Measurements from ENCODE around the gene ABI1. TPM values are rescaled to one million over a fixed set of nuclear protein-coding genes. Genes with fewer than 3 reads are reported as not detected.

The ABI1 gene
- polyA plus RNA-seq, 3 donors = 13.9 to 22.8 (median 21.9) TPM

GRCh38 chr10:26735435-26735834 lies 125.3 kb downstream of the ABI1 start:
- WGBS, 3 donors = 75 to 96% (median 94%) methylated on average over 4 of the region's 4 CpGs
- H3K27ac ChIP-seq (ENCODE audit: low read depth, low read length) = no peak overlapping the region

DNA sequence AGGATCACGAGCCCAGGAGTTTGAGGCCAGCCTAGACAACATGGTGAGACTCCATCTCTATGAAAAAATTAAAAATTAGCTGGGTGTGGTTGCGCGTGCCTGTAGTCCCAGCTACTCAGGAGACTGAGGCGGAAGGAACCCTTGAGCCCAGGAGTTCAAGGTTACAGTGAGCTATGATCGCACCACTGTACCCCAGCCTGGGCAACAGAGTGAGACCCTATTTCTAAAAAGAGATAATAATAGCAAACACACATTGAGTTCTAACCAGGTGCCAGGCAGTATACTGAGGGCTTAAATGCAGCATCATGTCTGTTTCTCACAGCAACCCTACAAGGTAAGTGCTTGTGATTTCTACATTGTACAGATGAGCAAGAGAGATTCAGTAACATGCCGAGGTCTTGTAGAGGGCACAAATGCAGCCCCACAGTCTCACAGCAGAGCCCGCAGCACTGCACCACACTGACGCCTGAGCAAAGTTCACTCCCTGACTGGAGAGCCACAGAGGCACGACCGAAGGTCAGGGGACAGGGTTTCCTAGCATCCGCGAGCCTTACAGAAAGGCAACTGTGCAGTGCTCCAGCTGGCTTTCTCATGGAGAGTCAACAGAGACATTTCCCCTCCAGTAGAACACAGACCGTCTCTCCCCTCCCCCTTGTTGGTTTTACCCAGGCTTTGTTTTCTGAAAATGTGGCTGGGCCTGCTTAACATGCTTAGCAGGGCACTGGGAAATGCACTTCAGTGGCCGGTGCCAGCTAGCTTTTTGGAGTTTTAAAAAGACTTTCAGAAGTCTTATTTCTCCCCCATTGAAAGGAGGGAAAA lies 126.8 kb downstream of the ABI1 start:
- H3K27ac ChIP-seq (ENCODE audit: low read depth, low read length) = no peak overlapping the region
- WGBS, 3 donors = 53 to 94% (median 86%) methylated on average over 14 of the region's 14 CpGs

GRCh38 chr10:26730552-26730951 lies 130.2 kb downstream of the ABI1 start:
- WGBS, 3 donors = 80 to 94% (median 87%) methylated on average over 2 of the region's 2 CpGs
- H3K27ac ChIP-seq (ENCODE audit: low read depth, low read length) = no peak overlapping the region

DNA sequence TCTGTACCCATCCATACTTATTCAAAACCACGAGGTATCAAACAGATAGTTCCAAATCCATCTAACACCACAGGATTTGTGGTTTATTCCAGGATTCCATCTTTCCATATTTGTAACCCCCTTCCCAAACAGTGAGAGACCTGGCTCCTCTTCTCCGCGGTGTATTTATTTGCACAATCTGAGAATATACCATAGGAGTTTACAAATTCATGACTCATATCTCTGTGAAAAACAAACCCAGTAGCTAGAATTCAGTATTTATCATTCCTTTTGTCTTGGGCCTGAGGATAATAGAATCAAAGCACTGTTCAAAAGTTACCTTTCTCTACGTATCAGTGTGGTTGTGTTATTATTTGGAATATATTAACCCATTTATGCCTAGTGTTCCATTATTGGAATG lies 131.4 kb downstream of the ABI1 start:
- H3K27ac ChIP-seq (ENCODE audit: low read depth, low read length) = no peak overlapping the region
- 81 to 93% (median 82%) methylated on average over 4 of the region's 4 CpGs for WGBS, 3 donors

- 90 to 94% (median 94%) methylated on average over 7 of the region's 7 CpGs for WGBS, 3 donors
- H3K27ac ChIP-seq (ENCODE audit: low read depth, low read length) = no peak overlapping the region
These were observed 131.8 kb downstream of the ABI1 start for GRCh38 chr10:26728957-26729356.

GRCh38 chr10:26727005-26727404 lies 133.8 kb downstream of the ABI1 start:
- H3K27ac ChIP-seq (ENCODE audit: low read depth, low read length) = no peak overlapping the region
- WGBS, 3 donors = 100% methylated on average over 1 of the region's 1 CpG

GRCh38 chr10:26725837-26726727 lies 134.7 kb downstream of the ABI1 start:
- WGBS, 3 donors = 53 to 61% (median 59%) methylated on average over 8 of the region's 8 CpGs
- H3K27ac ChIP-seq (ENCODE audit: low read depth, low read length) = no peak overlapping the region

DNA sequence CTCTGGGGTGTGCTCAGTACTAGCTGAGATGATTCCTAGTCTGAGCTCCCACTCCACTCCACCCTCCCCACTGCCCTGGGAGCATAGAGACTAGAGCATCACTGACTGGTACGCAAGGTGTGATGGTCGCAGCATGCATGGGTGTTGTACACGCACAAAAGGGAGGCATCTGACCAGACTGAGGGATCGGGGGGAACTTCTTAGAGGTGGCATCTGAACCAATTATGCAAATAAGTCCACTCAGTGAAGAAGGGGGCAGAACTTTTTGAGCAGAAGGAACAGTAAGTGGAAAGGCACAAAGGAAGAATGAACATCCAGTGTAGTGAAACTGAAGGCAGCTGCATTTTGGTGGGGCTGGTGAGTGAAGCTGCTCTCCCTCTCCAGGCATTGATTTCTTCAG lies 137.7 kb downstream of the ABI1 start:
- H3K27ac ChIP-seq (ENCODE audit: low read depth, low read length) = no peak overlapping the region
- 84 to 95% (median 91%) methylated on average over 4 of the region's 4 CpGs for WGBS, 3 donors

DNA sequence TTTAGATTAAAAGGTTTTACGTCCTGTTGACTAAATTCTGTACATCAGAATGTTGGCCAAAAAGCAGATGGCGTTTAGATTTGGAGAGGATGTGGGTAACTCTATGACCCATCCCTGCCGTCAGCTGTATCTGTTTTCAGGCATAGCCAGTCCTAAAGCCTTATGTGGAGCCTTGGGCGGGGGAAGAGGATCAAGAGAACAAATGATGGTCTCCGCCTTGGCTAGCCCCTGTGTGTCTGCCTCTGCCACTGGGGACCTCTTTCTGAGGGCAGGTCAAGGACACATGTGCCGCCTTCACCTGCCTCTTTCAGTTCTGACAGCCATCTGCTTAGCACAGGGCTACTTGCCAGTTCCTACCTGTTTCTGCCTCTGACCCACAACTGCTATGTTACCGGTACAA lies 139.2 kb downstream of the ABI1 start:
- WGBS, 3 donors = 90 to 92% (median 91%) methylated on average over 7 of the region's 7 CpGs
- no peak overlapping the region for H3K27ac ChIP-seq (ENCODE audit: low read depth, low read length)

DNA sequence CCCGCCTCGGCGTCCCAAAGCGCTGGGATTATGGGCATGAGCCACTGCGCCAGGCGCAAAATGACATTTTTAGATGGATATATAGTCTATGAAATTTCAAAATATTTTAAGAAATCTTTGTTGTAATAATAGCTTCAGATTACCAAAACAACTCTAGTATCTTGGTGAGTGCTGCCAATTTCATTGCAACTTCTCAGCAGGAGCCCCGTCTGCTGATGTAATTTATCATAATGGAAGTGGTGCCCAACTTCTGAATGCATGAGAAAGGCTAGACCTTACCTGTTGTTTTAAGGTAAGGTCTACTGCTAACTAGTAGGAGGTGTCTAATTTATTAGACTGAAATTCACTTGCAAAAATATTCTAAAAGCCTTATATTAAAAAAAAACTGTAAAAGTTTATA lies 143.3 kb downstream of the ABI1 start:
- 73 to 86% (median 81%) methylated on average over 7 of the region's 7 CpGs for WGBS, 3 donors

DNA sequence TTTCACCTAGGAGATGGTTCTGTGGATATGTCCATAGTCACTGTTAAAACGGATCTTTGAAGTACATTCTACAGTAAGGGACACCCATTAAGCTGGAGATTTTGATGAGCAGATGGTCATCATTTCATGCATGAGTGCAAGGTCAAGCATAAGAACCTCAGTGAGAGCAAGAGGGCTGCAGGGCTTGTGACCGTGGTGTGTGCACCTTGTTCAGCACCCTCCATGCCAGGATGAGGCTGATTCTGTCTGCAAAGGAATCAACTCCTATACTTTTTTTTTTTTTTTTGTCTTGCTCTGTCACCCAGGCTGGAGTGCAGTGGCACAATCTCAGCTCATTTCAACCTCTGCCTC lies 145.6 kb downstream of the ABI1 start:
- H3K27ac ChIP-seq (ENCODE audit: low read depth, low read length) = no peak overlapping the region
- WGBS, 3 donors = 85 to 94% (median 86%) methylated on average over 2 of the region's 2 CpGs

More for the DNA sequence above, 143.3 kb downstream of the ABI1 start:
- H3K27ac ChIP-seq (ENCODE audit: low read depth, low read length) = no peak overlapping the region

- WGBS, 3 donors = 97 to 100% (median 100%) methylated on average over 1 of the region's 1 CpG
- no peak overlapping the region for H3K27ac ChIP-seq (ENCODE audit: low read depth, low read length)
These were observed 146.2 kb downstream of the ABI1 start for GRCh38 chr10:26714415-26715136.

DNA sequence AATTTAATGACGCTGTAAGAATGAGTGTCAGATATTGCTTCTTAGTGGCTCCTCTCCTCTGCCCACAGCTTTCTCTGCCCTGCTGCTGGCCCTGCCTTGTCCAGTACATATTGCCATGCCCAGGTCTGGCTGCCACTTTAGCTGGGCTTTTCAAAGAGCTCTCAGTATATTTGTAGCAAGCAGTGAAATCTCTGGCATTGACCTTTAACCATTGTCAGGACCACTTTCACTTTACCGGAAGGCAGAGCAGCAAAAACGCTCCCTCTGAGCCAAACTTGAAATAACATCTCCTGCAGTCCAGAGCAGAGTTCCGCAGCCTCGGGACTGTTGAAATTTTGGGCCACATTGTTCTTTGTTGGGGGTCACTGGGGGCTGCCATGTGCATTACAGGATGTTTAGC lies 149.4 kb downstream of the ABI1 start:
- H3K27ac ChIP-seq (ENCODE audit: low read depth, low read length) = no peak overlapping the region
- WGBS, 3 donors = 89 to 98% (median 95%) methylated on average over 5 of the region's 5 CpGs

GRCh38 chr10:26706936-26707335 lies 153.8 kb downstream of the ABI1 start:
- whole genome bisulfite sequencing, 3 donors = 77 to 87% (median 83%) methylated on average over 10 of the region's 10 CpGs
- H3K27ac ChIP-seq (ENCODE audit: low read depth, low read length) = no peak overlapping the region

- no peak overlapping the region for H3K27ac ChIP-seq (ENCODE audit: low read depth, low read length)
- WGBS, 3 donors = 55 to 87% (median 74%) methylated on average over 6 of the region's 6 CpGs
These were observed 154.6 kb downstream of the ABI1 start for GRCh38 chr10:26706206-26706605.

GRCh38 chr10:26703974-26704373 lies 156.8 kb downstream of the ABI1 start:
- H3K27ac ChIP-seq (ENCODE audit: low read depth, low read length) = no peak overlapping the region
- WGBS, 3 donors = 86 to 94% (median 89%) methylated on average over 9 of the region's 9 CpGs

GRCh38 chr10:26703096-26703495 lies 157.7 kb downstream of the ABI1 start:
- whole genome bisulfite sequencing, 3 donors = 85 to 96% (median 95%) methylated on average over 4 of the region's 4 CpGs
- no peak overlapping the region for H3K27ac ChIP-seq (ENCODE audit: low read depth, low read length)

DNA sequence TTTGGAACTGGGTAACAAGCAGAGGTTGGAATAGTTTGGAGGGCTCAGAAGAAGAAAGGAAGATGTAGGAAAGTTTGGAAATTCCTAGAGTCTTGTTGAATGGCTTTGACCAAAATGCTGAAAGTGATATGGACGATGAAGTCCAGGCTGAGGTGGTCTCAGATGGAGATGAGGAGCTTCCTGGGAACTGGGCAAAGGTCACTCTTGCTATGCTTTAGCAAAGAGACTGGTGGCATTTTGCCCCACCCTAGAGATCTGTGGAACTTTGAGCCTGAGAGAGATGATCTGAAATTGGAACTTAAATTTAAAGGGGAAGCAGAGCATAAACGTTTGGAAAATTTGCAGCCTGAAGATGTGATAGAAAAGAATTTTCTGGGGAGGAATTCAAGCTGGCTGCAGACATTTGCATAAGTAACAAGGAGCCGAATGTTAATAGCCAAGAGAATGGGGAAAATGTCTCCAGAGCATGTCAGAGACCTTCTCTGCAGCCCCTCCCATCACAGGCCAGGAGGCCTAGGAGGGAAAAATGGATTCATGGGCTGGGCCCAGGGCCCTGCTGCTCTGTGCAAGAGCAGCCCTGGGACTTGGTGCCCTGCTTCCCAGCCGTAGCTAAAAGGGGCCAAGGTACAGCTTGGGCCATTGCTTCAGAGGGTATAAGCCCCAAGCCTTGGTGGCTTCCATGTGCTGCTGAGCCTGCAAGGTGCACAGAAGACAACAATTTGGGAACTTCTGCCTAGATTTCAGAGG lies 159.7 kb downstream of the ABI1 start:
- WGBS, 3 donors = 60 to 76% (median 76%) methylated on average over 4 of the region's 4 CpGs
- no peak overlapping the region for H3K27ac ChIP-seq (ENCODE audit: low read depth, low read length)

Data from adipose tissue (tissue), 3 donors.